Activated CD4-positive, alpha-beta T cell treated with anti-CD3 and anti-CD28 coated beads, Interleukin-2, amount 10 ng/mL, durations not matched to agents 7 days and 5 days (primary cell): ENCODE results near the gene NFAM1. TPM values are rescaled to one million over a fixed set of nuclear protein-coding genes. Genes with fewer than 3 reads are reported as not detected.

Source experiments
- CTCF ChIA-PET: fragments of 350-600 bp; sonication (Branson Sonifier 250); formaldehyde crosslinking; loops from one replicate; lab custom pipeline; 2021; ENCODE audit warnings: antibody characterized with exemption; lab: Charles Lee
- POLR2A ChIA-PET: fragments of 350-600 bp; sonication (Branson Sonifier 250); formaldehyde crosslinking; loops from one replicate; lab custom pipeline; 2021; ENCODE audit warnings: antibody characterized with exemption; lab: Charles Lee
- DNase-seq: peaks from one replicate; pipeline ENCODE4 v3.0.0-alpha.2; 2020
- H3K27ac Mint-ChIP-seq: one replicate; pipeline ENCODE4 v1.8.0; 2021; ENCODE audit warnings: mild to moderate bottlenecking, moderate library complexity, mixed read lengths
- H3K27me3 Mint-ChIP-seq: one replicate; pipeline ENCODE4 v1.8.0; 2021; ENCODE audit warnings: mixed read lengths
- H3K36me3 Mint-ChIP-seq: one replicate; pipeline ENCODE4 v1.8.0; 2021; ENCODE audit warnings: low read depth, mixed read lengths
- H3K4me1 Mint-ChIP-seq: one replicate; pipeline ENCODE4 v1.8.0; 2021; ENCODE audit warnings: mixed read lengths
- H3K4me3 Mint-ChIP-seq: one replicate; pipeline ENCODE4 v1.8.0; 2021; ENCODE audit warnings: mild to moderate bottlenecking, moderate library complexity, mixed read lengths
- H3K9me3 Mint-ChIP-seq: one replicate; pipeline ENCODE4 v1.8.0; 2021; ENCODE audit warnings: mixed read lengths
- total RNA-seq, 2 experiments: library from RNA; stranded (reverse); gene quantifications; one replicate each; pipeline ENCODE4 v1.2.3, GENCODE V29; 2021

Gene NFAM1
- total RNA-seq, 2 experiments from 2014 or later, result 0.02 to 0.04 TPM

DNA sequence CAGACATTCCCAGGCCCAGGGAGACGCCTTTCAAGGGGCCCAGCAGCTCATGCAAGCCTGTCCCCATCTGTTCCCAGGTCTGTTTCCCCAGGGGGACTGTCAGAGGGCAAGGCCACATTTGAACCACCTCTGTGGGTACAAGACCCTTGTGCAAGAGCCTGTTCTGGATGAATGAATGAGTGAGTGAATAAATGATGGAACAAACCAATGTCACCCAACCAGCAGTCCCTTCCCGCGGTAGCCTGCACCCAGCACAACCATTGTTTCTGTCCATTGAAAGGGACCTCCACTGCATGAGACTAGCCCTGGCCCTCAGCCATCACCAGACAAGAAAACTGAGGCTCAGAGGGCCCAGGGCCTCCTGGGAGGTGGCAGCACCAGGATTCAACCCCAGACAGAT, 92.1 kb downstream of the NFAM1 start:
- no peak overlapping the region for H3K27ac Mint-ChIP-seq
- no peak overlapping the region for H3K4me3 Mint-ChIP-seq
- H3K27me3 Mint-ChIP-seq, result peaks cover 12% of the 10 kb centered on the region
- H3K36me3 Mint-ChIP-seq, result no peaks in the 10 kb centered on the region
- H3K4me1 Mint-ChIP-seq, result peaks cover 3% of the 10 kb centered on the region
- ChIA-PET CTCF (no interaction called here), POLR2A (no interaction called here)
- no peaks in the 10 kb centered on the region for H3K9me3 Mint-ChIP-seq
- no peak for DNase-seq

DNA sequence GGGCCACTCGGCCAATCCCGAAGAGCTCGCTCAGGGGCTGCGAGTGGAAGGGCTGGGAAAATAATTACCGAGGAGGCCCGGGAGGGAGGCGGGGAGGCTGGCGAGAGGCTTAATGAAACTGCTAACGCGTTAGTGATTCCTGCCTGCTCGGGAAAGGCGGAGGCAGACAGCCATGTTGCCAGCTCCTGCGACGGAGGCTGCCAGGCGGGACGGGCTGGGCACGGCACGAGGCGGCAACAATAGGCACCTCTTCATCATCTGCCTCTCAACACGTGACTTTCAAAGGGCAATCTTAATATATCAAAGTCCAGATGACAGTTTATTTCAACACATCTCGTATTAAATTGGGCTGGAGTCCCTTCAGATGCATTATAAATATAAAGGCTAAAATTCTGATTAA, 93.7 kb downstream of the NFAM1 start:
- Mint-ChIP-seq H3K27me3 (peaks cover 12% of the 10 kb centered on the region), H3K4me3 (no peak overlapping the region), H3K4me1 (peaks cover 3% of the 10 kb centered on the region), H3K9me3 (no peaks in the 10 kb centered on the region), H3K27ac (no peak overlapping the region), H3K36me3 (no peaks in the 10 kb centered on the region)
- no peak for DNase-seq
- CTCF ChIA-PET, result no interaction called here
- POLR2A ChIA-PET, result no interaction called here

DNA sequence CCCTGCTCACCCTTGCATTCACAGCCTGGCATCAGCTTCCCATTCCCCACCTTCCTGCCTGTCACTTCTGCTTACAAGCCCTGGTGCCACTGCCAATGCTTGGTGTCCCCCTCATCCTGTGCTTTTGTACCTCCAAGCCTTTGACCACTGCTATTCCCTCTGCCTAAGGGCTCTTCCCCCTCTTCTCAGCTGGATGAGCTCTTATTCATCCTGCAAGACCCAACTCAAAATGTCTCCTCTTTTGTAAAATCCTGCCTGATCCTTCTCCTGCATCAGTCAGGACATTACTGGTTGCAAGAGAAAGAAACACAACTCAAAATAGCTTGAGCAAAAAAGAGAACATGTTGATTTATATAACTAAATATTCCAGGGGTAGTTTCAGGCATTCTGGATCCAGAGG, 94.8 kb downstream of the NFAM1 start:
- POLR2A ChIA-PET, result no interaction called here

DNA sequence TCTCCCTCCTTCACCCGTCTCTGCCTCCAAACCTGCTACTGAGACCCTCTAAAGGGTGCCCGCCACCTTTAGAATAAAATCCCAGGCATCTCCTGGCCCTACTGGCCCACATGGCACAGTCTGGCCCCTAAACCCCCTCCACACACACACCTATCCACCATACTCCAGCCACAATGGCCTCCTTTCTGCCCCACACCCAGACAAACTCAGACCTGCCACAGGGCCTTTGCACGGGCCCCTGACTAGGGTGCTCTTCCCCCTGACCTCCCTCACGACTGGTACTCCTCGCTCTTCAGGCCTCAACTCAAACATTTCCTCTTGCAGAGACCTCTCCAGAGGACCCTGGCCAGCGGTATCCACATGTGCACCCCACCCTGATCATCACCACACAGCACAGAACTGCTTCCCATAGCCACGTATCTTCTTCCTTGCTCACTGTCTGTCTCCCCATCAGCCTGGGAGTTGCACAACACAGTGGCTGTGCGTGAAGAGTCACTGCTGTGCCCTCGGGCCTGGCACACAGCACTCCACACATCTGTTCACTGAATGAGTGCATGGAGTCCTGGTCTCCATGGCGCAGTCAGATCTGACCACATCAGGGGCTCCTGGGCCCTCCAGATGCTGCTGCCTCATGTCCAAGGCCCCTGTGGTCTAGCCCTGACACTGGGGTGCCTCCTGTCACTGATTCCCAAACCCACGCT, 95.5 kb downstream of the NFAM1 start:
- ChIA-PET POLR2A (no interaction called here), CTCF (interaction anchor here (0.8 kb wide), 1 partner anchor 27 kb away, joined by 3 read pairs; no protein-coding TSS in a partner anchor)
- no peaks in the 10 kb centered on the region for H3K9me3 Mint-ChIP-seq
- H3K27ac Mint-ChIP-seq, result no peak overlapping the region
- no peak overlapping the region for H3K4me3 Mint-ChIP-seq
- peaks cover 2% of the 10 kb centered on the region for H3K4me1 Mint-ChIP-seq
- peaks cover 3% of the 10 kb centered on the region for H3K27me3 Mint-ChIP-seq
- no peaks in the 10 kb centered on the region for H3K36me3 Mint-ChIP-seq
- no peak for DNase-seq

More for the DNA sequence above, 94.8 kb downstream of the NFAM1 start:
- Mint-ChIP-seq H3K4me1 (no peaks in the 10 kb centered on the region), H3K27ac (no peak overlapping the region), H3K4me3 (no peak overlapping the region), H3K9me3 (no peaks in the 10 kb centered on the region), H3K36me3 (no peaks in the 10 kb centered on the region), H3K27me3 (peaks cover 9% of the 10 kb centered on the region)
- no peak for DNase-seq
- CTCF ChIA-PET, result no interaction called here

DNA sequence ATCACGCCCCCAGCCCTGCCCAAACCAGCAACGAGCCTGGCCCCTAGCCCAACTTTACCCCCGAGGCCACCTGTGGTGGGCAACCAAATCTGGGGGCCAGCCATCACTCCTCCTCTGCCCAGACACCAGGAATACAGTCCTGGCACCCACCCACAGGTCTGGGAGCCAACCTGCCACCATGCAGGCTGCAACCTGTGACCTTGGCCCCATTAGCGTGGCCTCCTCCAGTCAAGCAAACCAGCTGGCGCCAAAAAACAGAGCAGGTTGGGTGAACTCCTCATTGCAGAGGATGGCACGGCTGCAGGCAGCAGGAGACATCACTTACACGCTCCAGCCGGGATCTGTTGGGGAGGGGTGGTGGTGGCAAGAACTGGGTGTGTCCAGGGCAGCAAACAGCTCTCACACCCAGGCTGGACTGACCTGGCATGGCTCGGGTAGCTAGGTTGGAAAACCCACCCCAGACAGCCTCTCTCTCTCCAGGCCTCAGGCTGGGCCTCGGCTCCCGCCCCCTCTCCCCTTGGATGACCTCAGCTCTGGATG, 96.3 kb downstream of the NFAM1 start:
- no peaks in the 10 kb centered on the region for H3K36me3 Mint-ChIP-seq
- ChIA-PET POLR2A (no interaction called here), CTCF (interaction anchor here (0.8 kb wide), 1 partner anchor 28 kb away, joined by 3 read pairs; no protein-coding TSS in a partner anchor)
- H3K27me3 Mint-ChIP-seq, result no peaks in the 10 kb centered on the region
- DNase-seq, result no peak
- peaks cover 3% of the 10 kb centered on the region for H3K4me1 Mint-ChIP-seq
- H3K9me3 Mint-ChIP-seq, result no peaks in the 10 kb centered on the region
- no peak overlapping the region for H3K27ac Mint-ChIP-seq
- no peak overlapping the region for H3K4me3 Mint-ChIP-seq

DNA sequence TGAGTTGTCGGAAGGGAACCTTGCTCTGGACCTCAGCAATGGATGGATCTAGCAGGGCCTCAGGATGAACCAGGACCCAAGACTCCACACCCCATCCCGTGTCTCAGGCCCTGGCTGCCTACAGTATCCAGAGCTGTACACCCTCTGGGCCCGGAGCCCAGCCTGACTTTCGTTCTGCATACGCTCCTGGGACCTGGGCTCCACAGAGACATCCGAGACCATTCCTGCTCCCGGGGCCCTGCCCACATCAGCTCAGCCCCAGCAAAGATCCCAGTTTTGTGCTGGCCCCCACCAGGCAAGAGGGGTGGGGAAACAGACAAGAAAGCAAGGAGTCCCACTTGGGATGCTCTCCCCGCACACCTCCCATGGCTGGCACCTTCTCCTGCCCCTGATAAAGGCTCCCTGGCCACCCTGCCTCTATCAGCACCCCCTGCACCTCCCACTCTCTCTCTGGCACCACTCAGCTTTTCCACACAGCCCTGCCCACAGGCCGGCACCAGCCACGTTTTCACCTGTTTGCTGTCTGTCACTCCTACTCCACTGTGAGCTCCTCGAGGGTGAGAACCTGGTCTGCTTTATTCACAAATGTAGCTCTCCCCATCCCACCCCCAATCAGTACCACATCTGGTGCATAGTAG, 97.2 kb downstream of the NFAM1 start:
- Mint-ChIP-seq H3K4me3 (no peak overlapping the region), H3K27ac (no peak overlapping the region), H3K36me3 (no peaks in the 10 kb centered on the region), H3K9me3 (no peaks in the 10 kb centered on the region), H3K27me3 (no peaks in the 10 kb centered on the region), H3K4me1 (peaks cover 3% of the 10 kb centered on the region)
- no peak for DNase-seq
- ChIA-PET CTCF (no interaction called here), POLR2A (no interaction called here)

DNA sequence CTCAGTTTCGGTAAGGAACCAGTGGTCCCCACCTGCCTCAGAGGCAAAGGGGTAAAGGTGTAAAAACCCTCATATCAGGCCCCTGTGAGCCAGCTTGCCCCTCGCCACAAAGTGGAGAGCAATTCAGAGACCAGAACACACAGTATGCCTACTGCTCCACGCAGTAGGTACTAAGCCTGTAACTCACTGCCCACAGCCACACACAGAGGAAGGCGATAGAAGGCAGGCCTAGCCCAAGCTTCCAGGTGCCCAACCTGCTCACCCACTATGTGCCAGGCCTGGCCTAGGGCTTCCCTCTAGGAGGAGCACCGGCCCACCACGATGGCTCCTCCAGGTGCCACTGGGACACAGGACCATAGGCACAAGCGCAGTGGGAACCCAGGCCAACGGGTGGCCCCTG, 98.7 kb downstream of the NFAM1 start:
- POLR2A ChIA-PET, result interaction anchor here (0.6 kb wide), 1 partner anchor 304 kb away, joined by 4 read pairs; no protein-coding TSS in a partner anchor
- CTCF ChIA-PET, result interaction anchor here (1.1 kb wide), 1 partner anchor 13 kb away, joined by 3 read pairs; no protein-coding TSS in a partner anchor
- no peak overlapping the region for H3K27ac Mint-ChIP-seq
- H3K36me3 Mint-ChIP-seq, result no peaks in the 10 kb centered on the region
- no peaks in the 10 kb centered on the region for H3K9me3 Mint-ChIP-seq
- no peak overlapping the region for H3K4me3 Mint-ChIP-seq
- no peaks in the 10 kb centered on the region for H3K27me3 Mint-ChIP-seq
- DNase-seq, result no peak
- H3K4me1 Mint-ChIP-seq, result peaks cover 4% of the 10 kb centered on the region

DNA sequence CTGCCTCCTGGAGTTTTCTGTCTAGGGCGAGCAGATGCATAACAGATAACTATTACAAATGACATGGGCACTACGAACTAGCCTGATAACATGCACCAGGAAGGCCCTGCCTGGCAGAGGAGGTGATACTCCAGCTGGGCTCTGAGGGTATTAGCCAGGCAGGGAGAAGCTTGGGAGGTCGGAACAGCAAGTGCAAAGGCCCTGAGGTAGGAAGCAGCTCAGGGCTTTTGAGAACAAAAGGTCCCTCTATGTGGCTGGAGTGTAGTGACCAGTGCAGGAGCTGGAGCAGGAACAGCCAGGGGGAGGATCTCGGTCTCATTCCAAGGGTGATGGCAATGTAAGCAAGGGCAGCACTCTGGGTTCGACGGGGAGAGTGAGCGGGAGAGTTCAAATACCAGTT, 100.1 kb downstream of the NFAM1 start:
- Mint-ChIP-seq H3K9me3 (no peaks in the 10 kb centered on the region), H3K27me3 (no peaks in the 10 kb centered on the region), H3K27ac (no peak overlapping the region), H3K36me3 (no peaks in the 10 kb centered on the region), H3K4me3 (no peak overlapping the region), H3K4me1 (peaks cover 19% of the 10 kb centered on the region)
- DNase-seq, result no peak
- POLR2A ChIA-PET, result no interaction called here
- CTCF ChIA-PET, result no interaction called here

DNA sequence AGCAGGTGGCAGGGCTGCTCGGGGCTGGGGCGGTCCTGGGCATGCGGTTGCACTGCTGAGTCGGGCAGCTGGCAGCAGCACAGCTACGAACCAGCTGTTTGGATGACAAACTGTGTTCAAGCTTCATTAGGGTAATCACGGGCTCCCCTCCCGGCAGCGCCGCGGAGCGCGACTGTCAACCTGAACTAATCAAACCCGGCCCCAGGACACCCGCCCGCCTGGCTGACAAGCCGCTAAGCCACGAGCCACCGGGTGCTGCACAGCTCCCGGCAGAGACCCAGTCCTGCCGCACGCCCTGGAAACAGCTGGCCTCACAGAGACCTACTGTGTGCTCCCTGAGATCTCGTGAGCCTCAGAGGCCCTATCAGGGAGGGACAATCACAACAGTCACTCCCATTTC, 101.2 kb downstream of the NFAM1 start:
- Mint-ChIP-seq H3K4me1 (peaks cover 29% of the 10 kb centered on the region), H3K27me3 (no peaks in the 10 kb centered on the region), H3K9me3 (no peaks in the 10 kb centered on the region), H3K36me3 (no peaks in the 10 kb centered on the region), H3K4me3 (no peak overlapping the region), H3K27ac (no peak overlapping the region)
- ChIA-PET CTCF (interaction anchor here (0.8 to 2.3 kb wide), 3 partner anchors 15 to 174 kb away, joined by 3 to 6 read pairs (median 3); no protein-coding TSS in a partner anchor), POLR2A (no interaction called here)
- DNase-seq, result no peak

Other genes with a start within 250 kb of the NFAM1 start
- 10 to 100 TPM; 82.1 to 87.1 TPM for gene TCF20, start 161.8 kb downstream of the NFAM1 start, total RNA-seq
- 10 to 100 TPM; 53.1 to 57.5 TPM for gene RRP7A, start 87.4 kb upstream of the NFAM1 start, total RNA-seq
- under 1 TPM; 0.83 to 0.97 TPM for gene SERHL2, start 121.6 kb upstream of the NFAM1 start, total RNA-seq
- 10 to 100 TPM; 83.4 to 97.7 TPM for gene POLDIP3, start 182.5 kb upstream of the NFAM1 start, total RNA-seq
- under 1 TPM; 0.45 to 0.71 TPM for gene ATP5MGL, start 208.2 kb upstream of the NFAM1 start, total RNA-seq
- 10 to 100 TPM; 84.3 to 91.9 TPM for gene CYB5R3, start 217.0 kb upstream of the NFAM1 start, total RNA-seq